HuH-7 (cell line): ENCODE results near the gene HOXA5.
A peak's percentile ranks its signal among the peaks of the same experiment; 100 is the strongest.

ENCODE experiments used
- DNase-seq: peaks from one replicate; pipeline ENCODE4 v3.0.0; 2011; ENCODE audit warnings: low spot score

The HOXA5 gene

DNA sequence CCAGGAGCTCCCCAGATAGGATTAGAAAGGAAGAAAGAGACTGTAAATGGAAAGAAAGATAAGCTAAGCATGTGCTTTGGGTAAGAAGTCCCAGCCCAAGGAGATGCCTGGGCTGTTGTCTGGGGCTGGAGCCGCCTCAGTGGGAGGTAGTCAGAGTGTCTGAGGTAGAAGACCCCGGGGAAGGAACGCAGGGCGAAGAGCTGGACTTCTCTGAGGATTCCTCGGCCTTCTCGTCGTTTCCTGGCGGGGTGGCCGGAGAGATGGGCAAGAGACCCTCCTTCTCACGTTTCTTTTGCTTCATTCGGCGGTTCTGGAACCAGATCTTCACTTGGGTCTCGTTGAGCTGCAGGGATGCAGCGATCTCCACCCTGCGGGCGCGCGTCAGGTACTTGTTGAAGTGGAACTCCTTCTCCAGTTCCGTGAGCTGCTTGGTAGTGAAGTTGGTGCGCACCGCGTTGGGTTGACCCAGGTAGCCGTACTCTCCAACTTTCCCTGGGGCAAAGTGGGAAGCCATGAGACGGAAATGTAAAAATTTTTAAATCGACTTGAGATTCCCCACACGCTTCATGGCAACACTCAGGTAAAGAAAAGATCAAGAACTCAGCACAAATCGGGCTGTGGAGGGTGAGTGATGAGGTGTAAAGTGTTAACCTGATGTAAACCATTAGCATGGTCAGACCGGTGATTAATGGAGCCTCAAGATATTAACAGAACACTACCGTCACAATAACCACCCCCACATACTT, 49.0 kb downstream of the HOXA5 start:
- DNase-seq: no peak

DNA sequence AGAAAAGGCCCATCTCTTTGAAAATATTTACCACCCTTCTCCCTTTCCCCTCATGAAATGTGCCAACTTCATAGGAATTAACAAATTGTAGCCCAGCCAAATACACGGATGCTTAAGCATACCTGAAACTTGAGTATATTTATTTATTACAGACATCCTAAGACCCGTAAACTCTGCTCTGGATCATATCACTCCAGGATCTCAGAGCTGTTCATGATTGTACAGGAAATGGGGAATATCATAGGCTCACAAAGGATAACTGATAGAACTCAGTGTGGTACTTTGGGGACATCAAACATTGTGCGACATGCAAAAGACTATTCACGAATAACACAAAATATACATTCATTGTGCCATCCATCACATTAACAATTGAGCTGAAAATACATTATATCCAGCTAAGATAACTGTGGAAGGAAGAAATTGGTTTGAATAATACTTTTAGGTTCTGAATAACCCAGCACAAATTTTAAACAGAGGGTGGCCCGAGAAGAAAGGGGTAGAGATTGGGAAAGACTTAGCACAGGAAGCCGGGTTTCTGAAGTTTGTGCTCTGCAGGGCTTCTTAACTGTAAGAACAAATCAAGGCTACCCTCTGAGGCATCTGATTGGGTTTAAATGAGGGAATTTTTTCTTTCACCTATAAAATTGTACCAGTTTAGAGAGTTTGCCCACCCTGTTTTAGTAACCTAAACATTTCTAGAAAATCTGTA, 50.1 kb downstream of the HOXA5 start:
- DNase-seq: no peak

DNA sequence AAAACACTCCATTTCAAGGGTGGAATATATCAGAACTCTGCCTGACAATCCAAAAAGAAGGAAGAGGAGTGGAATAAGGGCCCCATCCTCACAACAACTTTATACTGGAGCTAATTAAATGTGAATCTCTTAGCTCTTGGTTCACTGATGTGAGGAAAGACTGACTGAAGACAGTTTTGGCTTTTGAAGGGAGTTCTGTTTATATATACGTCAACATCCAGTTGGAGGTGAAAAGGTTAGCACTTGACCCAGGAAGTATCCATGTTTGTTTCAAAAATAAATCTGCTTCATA, 50.7 kb downstream of the HOXA5 start:
- no peak for DNase-seq

DNA sequence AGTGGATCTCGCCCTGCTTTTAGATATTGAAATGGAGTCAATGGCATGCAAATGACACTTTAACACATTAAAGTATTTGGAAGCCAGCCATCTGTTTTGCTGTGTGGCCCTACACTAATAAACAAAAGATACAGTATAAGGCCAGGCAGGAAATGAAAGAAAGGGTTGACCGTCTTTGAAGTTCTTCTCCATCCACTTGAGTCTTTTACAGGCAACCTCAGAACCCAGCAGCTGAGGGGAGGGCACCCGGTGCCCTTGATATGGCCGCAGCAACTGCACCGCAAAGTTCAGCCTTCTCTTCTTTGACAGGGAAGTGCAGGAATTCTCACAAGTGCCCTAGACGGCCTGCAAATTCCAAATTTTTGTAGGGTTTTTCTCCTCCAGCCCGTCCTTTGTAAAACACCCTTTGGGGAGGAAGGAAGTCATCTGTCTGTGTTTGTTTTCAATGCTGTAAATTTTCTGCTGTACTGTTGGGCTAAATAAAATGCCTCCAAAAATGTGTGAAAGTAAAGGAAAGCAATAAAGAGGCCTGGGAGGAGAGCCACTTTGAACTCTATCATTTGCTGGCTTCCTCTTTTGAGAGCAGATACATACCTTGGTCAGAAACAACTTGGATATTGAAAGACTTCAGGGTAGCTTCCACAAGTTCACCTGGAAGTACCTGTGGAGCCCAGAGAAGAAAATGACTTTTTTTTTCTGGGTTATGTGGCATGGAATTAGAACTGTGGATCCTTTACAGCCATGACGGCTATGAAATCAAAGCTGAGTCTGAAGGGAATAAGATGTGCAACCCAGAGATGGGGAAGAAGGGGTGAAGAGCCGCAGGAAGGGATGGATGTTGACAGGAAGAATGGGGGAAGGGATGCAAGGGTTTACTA, 51.3 kb downstream of the HOXA5 start:
- DNase-seq: no peak

DNA sequence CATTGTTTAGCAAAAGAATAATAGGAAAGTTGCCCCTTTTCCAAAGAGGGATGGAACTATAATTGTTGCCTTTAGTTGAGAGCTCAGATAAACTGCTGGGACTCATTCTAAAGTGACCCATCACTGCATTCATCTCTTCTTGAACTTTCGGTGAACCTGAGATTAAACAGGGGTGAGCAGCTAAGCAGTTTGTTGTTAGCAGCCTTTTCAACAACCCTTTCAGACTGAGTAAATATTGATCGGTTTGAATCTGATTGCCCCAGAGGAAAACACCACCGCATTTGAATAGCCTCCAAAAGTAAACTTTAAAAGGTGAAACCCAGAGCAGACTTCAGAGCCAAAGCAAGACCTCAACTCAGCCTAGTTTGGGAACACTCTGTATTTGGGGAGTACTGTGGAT, 52.4 kb downstream of the HOXA5 start:
- peak; percentile 84 for DNase-seq
